B cell (primary cell): ENCODE results near the gene KRTAP10-1. TPM values are rescaled to one million over a fixed set of nuclear protein-coding genes. Genes with fewer than 3 reads are reported as not detected.

Source experiments
- ATAC-seq: fragments of 200-7000 bp; cut with Tn5 transposase; one replicate; pipeline ENCODE4 v1.10.0; 2021; ENCODE audit warnings: low read depth, mild to moderate bottlenecking, moderate number of reproducible peaks, moderate library complexity
- CTCF ChIA-PET: fragments of 350-600 bp; sonication (Branson Sonifier 250); formaldehyde crosslinking; loops from one replicate; lab custom pipeline; 2021; ENCODE audit warnings: antibody characterized with exemption, inconsistent platforms; lab: Charles Lee
- POLR2A ChIA-PET: fragments of 350-600 bp; sonication (Branson Sonifier 250); formaldehyde crosslinking; loops from one replicate; lab custom pipeline; 2021; ENCODE audit warnings: antibody characterized with exemption; lab: Charles Lee
- DNase-seq: peaks from one replicate; pipeline ENCODE4 v3.0.0; 2013
- H2AFZ ChIP-seq: 2 replicates; pipeline ENCODE4 v1.6.1; 2012; ENCODE audit warnings: mild to moderate bottlenecking, low read depth, low read length; ENCODE audit not compliant: insufficient read depth, poor library complexity, severe bottlenecking
- H3K27ac ChIP-seq, 2 donors: 1 replicate in 1 of 2; 2 replicates in 1 of 2; pipeline ENCODE4 v1.5.1; 2012 to 2013; ENCODE audit warnings: low read length in 2 of 2, mild to moderate bottlenecking in 2 of 2, moderate library complexity in 1 of 2
- H3K27me3 ChIP-seq, 4 experiments: fragments of 200-600 bp in 1 of 4; sonication (generic) in 1 of 4; replicated peaks in 1 of 4; 1 replicate in 2 of 4; 2 replicates in 2 of 4; pipeline versions ENCODE4 v1.6.1 to v1.7.0; 2013 to 2016; ENCODE audit warnings: low read length in 3 of 4, mild to moderate bottlenecking in 2 of 4, mixed read lengths in 1 of 4, moderate library complexity in 1 of 4; ENCODE audit not compliant: insufficient read depth in 4 of 4, control insufficient read depth in 3 of 4; ENCODE audit errors: control extremely low read depth in 1 of 4
- H3K36me3 ChIP-seq, 2 experiments: replicated peaks in 1 of 2; 1 replicate in 1 of 2; 2 replicates in 1 of 2; pipeline versions ENCODE4 v1.6.1 to v1.7.1; 2013; ENCODE audit warnings: low read length in 1 of 2; ENCODE audit not compliant: insufficient read depth in 2 of 2, control insufficient read depth in 1 of 2; ENCODE audit errors: control extremely low read depth in 1 of 2, extremely low read depth in 1 of 2
- H3K4me1 ChIP-seq, 2 donors: fragments of 200-600 bp in 1 of 2; sonication (generic) in 1 of 2; 1 replicate in 1 of 2; 2 replicates in 1 of 2; pipeline versions ENCODE4 v1.5.1 to v1.6.1; 2013 to 2017; ENCODE audit warnings: low read length in 2 of 2; ENCODE audit not compliant: control insufficient read depth in 2 of 2, insufficient read depth in 2 of 2
- H3K4me2 ChIP-seq: replicated peaks from 2 replicates; pipeline ENCODE3; 2012; ENCODE audit warnings: mild to moderate bottlenecking, low read depth, low read length; ENCODE audit not compliant: poor library complexity, severe bottlenecking
- H3K4me3 ChIP-seq, 5 experiments: fragments of 200-600 bp in 1 of 5; sonication (generic) in 1 of 5; 1 replicate in 3 of 5; 2 replicates in 2 of 5; pipeline versions ENCODE4 v1.5.1 to v1.7.0; 2011 to 2016; ENCODE audit warnings: low read length in 4 of 5, mild to moderate bottlenecking in 4 of 5, low read depth in 2 of 5, control low read depth in 1 of 5, moderate library complexity in 1 of 5; ENCODE audit not compliant: insufficient read depth in 1 of 5; ENCODE audit errors: control extremely low read depth in 1 of 5, extremely low read depth in 1 of 5
- H3K79me2 ChIP-seq: fragments of 200-600 bp; sonication (generic); one replicate; pipeline ENCODE4 v1.6.0; 2016; ENCODE audit warnings: low read length; ENCODE audit not compliant: control insufficient read depth, insufficient read depth
- H3K9ac ChIP-seq: fragments of 200-600 bp; sonication (generic); 2 replicates; pipeline ENCODE4 v1.6.1; 2017; ENCODE audit warnings: mild to moderate bottlenecking, low read length, moderate library complexity
- H3K9me3 ChIP-seq, 3 donors: one replicate each; pipeline versions ENCODE4 v1.6.1 to v1.7.1; 2013; ENCODE audit warnings: low read length in 2 of 3; ENCODE audit not compliant: control insufficient read depth in 2 of 3, insufficient read depth in 1 of 3; ENCODE audit errors: control extremely low read depth in 1 of 3
- H4K20me1 ChIP-seq: 2 replicates; pipeline ENCODE4 v1.6.0; 2012; ENCODE audit warnings: mild to moderate bottlenecking, low read length; ENCODE audit not compliant: insufficient read depth, control insufficient read depth, poor library complexity, severe bottlenecking
- H3K27ac Mint-ChIP-seq: one replicate; pipeline ENCODE4 v1.8.0; 2021; ENCODE audit warnings: mixed read lengths
- H3K27me3 Mint-ChIP-seq: one replicate; pipeline ENCODE4 v1.8.0; 2021; ENCODE audit warnings: mixed read lengths
- H3K4me1 Mint-ChIP-seq: one replicate; pipeline ENCODE4 v1.8.0; 2021; ENCODE audit warnings: mixed read lengths
- H3K4me3 Mint-ChIP-seq: one replicate; pipeline ENCODE4 v1.8.0; 2021; ENCODE audit warnings: mixed read lengths
- H3K9me3 Mint-ChIP-seq: one replicate; pipeline ENCODE4 v1.8.0; 2022; ENCODE audit warnings: mixed read lengths; ENCODE audit not compliant: insufficient read depth
- CTCF ChIP-seq: fragments of 200-600 bp; IDR thresholded peaks from one replicate; pipeline ENCODE4 v1.8.0; 2022; ENCODE audit warnings: antibody characterized with exemption, mild to moderate bottlenecking
- EZH2 ChIP-seq: IDR thresholded peaks from 2 replicates; pipeline ENCODE4 v1.6.1; 2012; ENCODE audit warnings: borderline replicate concordance, low read depth, mild to moderate bottlenecking, moderate library complexity, low read length; ENCODE audit not compliant: insufficient read depth, poor library complexity, severe bottlenecking
- WGBS: methylation state at CpG from one replicate; pipeline ENCODE4 v1.1.5; 2013; ENCODE audit warnings: missing lambda C conversion rate; ENCODE audit not compliant: insufficient coverage; 5-methylcytosine and 5-hydroxymethylcytosine counted together
- intact Hi-C: fragments of 100-400 bp; cut with micrococcal nuclease; formaldehyde crosslinking; loops from one replicate; pipeline ENCODE4 v1.10.0; 2022
- polyA plus RNA-seq: library from polyadenylated mRNA; depleted of rRNA; stranded (reverse); fragments of >200 nt; gene quantifications from 2 replicates; pipeline ENCODE4 v1.2.3, GENCODE V29; 2012
- total RNA-seq, 2 donors: library from RNA; stranded (reverse); fragments of 120-200 nt in 1 of 2; gene quantifications; 1 replicate in 1 of 2; 2 replicates in 1 of 2; pipeline versions ENCODE4 v1.2.3 to v1.2.4, GENCODE V29; 2013 to 2022

Gene KRTAP10-1
- total and polyA plus RNA-seq, 2 donors (not counting 1 experiment from before 2014, with no cell fraction given): not detected

GRCh38 chr21:44531606-44532564 is 8.1 kb downstream of the KRTAP10-1 start:
- H3K27ac ChIP-seq: no peak overlapping the region
- no peaks in the 10 kb centered on the region for H3K27me3 ChIP-seq
- Mint-ChIP-seq H3K27me3 (peaks cover 8% of the 10 kb centered on the region), H3K4me1 (no peaks in the 10 kb centered on the region), H3K4me3 (no peak overlapping the region), H3K9me3 (no peaks in the 10 kb centered on the region), H3K27ac (no peak overlapping the region)
- intact Hi-C loops: no loop called here
- ChIA-PET POLR2A (no interaction called here), CTCF (no interaction called here)
- H3K4me2 ChIP-seq: no peak overlapping the region
- TF ChIP-seq EZH2 (no peak), CTCF (no peak)
- DNase-seq: no peak
- WGBS: 85% methylated on average over 29 of the region's 30 CpGs
- H4K20me1 ChIP-seq: no peaks in the 10 kb centered on the region
- H3K4me3 ChIP-seq: no peak overlapping the region
- no peak overlapping the region for H3K9ac ChIP-seq
- ATAC-seq: no peak
- H3K79me2 ChIP-seq: no peaks in the 10 kb centered on the region
- H2AFZ ChIP-seq: no peak overlapping the region
- H3K4me1 ChIP-seq: no peaks in the 10 kb centered on the region
- no peaks in the 10 kb centered on the region for H3K36me3 ChIP-seq
- H3K9me3 ChIP-seq: peaks cover 0 to 3% (median 0%) of the 10 kb centered on the region in 3 donors
